Measurements from ENCODE around the gene AURKA.
A peak's percentile ranks its signal among the peaks of the same experiment; 100 is the strongest.

The AURKA gene

DNA sequence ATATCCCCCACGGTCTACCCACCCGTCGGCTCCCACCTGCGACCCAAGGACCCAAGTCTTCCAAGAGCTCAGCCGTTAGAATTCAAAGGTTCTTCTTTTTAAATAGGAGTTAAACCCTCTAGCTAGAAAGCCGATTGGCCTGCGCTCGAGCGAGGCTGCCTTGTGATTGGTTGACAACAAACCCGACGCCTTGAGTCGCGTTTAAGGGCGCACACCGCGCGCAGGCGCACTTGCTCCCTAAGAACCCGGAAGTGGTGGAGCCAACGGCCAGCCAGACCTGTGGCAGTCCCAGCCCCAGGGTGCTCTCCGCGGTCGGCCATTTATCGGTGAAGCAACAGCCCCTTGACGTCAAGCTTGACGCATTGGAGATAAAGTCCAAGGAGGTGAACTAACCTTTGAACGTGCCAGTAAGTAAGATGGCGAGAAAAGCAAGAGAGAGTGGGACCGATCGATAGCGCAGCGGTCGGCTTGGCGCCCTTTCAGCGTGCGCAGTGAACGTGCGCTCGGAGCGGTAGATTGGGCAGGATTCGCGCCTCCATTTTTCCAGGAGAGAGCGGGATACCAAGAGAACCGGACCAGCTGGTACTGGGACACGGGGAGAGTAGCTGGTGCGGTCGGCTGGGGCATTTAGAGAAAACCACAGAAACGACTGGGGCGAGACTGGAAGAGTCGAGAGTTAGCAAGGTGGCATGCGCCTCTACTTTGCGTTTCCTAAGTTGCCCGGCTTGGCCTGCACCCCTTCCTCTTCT, at the start of gene AURKA, which contains the start of gene CSTF1:
AURKA (minus strand) TSS at position 84 of the 749 bp plus-strand sequence. CDS start 4,018 bp downstream, outside the sequence.
CSTF1 (plus strand) TSS at position 514 of the 749 bp plus-strand sequence. CDS start 2,908 bp downstream, outside the sequence.
- peaks cover 55% of the 10 kb centered on the region for H3K4me1 ChIP-seq (ENCODE audit: insufficient read depth, low read length, poor library complexity, severe bottlenecking)
- peak within 1 kb of the TSS; percentile 99 for H3K9ac ChIP-seq (ENCODE audit: low read depth, low read length, poor library complexity, severe bottlenecking)
- H3K36me3 ChIP-seq (ENCODE audit: insufficient read depth, low read length), result peaks cover 35% of the 10 kb centered on the region; the same call in 1 of the 2 replicates

GRCh38 chr20:56440346-56441007, 48.5 kb upstream of the AURKA start:
- Histone ChIP-seq H3K9ac (ENCODE audit: low read depth, low read length, poor library complexity, severe bottlenecking) (no peak overlapping the region), H3K36me3 (ENCODE audit: insufficient read depth, low read length) (no peaks in the 10 kb centered on the region), H3K4me2 (ENCODE audit: low read depth, low read length, poor library complexity, severe bottlenecking) (peak overlapping the region; percentile 79), H3K4me1 (ENCODE audit: insufficient read depth, low read length, poor library complexity, severe bottlenecking) (peaks cover 32% of the 10 kb centered on the region), H3F3A (ENCODE audit: low read depth) (no peaks in the 10 kb centered on the region), H3K4me3 (ENCODE audit: low read length, poor library complexity, severe bottlenecking) (peak overlapping the region; percentile 50), H3K79me2 (ENCODE audit: insufficient read depth, low read length) (no peaks in the 10 kb centered on the region), H2AFZ (ENCODE audit: low read length) (no peak overlapping the region), H3K9me3 (ENCODE audit: insufficient read depth, low read depth, low read length) (no peaks in the 10 kb centered on the region), H4K20me1 (ENCODE audit: insufficient read depth, low read length, poor library complexity, severe bottlenecking) (no peaks in the 10 kb centered on the region), H3K9me2 (replicated peaks; ENCODE audit: low read depth, low read length) (no peaks in the 10 kb centered on the region), H3K27me3 (ENCODE audit: insufficient read depth, low read length, poor library complexity, severe bottlenecking) (no peaks in the 10 kb centered on the region)
- TF ChIP-seq EZH2phosphoT487 (IDR thresholded peaks at IDR 0.05; ENCODE audit: borderline replicate concordance) (peak; percentile 34; the same call in 1 of the 2 replicates), CTCF (conservative IDR thresholded peaks at IDR 0.05; ENCODE audit: low read length) (no peak)

More for the DNA sequence above, at the start of gene AURKA, which contains the start of gene CSTF1:
- Histone ChIP-seq H3F3A (ENCODE audit: low read depth) (no peaks in the 10 kb centered on the region), H4K20me1 (ENCODE audit: insufficient read depth, low read length, poor library complexity, severe bottlenecking) (peaks cover 46% of the 10 kb centered on the region), H3K4me3 (ENCODE audit: low read length, poor library complexity, severe bottlenecking) (peak within 1 kb of the TSS; percentile 98), H3K9me2 (replicated peaks; ENCODE audit: low read depth, low read length) (no peaks in the 10 kb centered on the region), H3K27me3 (ENCODE audit: insufficient read depth, low read length, poor library complexity, severe bottlenecking) (peaks cover 4% of the 10 kb centered on the region), H3K79me2 (ENCODE audit: insufficient read depth, low read length) (peaks cover 88% of the 10 kb centered on the region), H3K4me2 (ENCODE audit: low read depth, low read length, poor library complexity, severe bottlenecking) (peak within 1 kb of the TSS; percentile 96), H2AFZ (ENCODE audit: low read length) (peak within 1 kb of the TSS; percentile 96), H3K9me3 (ENCODE audit: insufficient read depth, low read depth, low read length) (no peaks in the 10 kb centered on the region)
- TF ChIP-seq CTCF (conservative IDR thresholded peaks at IDR 0.05; ENCODE audit: low read length) (no peak), EZH2phosphoT487 (IDR thresholded peaks at IDR 0.05; ENCODE audit: borderline replicate concordance) (no peak)

DNA sequence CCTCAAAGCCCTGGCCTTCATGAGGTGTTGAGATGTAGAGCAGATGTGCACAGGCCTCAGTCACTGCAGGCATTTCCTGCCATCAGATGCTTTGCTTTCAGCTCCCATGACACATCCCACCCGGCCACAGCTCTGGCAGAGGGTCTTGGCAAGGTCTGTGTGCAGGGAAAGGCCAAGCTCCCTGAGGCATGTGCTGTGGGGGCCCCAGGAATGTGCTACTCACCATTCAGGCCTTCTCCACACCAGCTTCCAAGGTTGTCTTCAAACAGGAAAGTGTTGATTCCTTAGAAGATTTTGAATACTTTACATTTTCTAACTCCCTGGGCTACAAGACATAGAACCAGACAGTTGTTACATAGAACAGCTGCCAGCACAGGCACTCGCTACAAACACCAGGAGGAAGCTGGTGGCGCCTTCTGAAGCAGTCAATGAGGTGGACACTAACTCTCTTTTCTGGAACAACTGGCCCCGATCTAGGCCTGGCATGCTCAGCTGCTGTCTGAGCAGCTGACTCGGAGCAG, 47.8 kb upstream of the AURKA start:
- Histone ChIP-seq H3K27me3 (ENCODE audit: insufficient read depth, low read length, poor library complexity, severe bottlenecking) (no peaks in the 10 kb centered on the region), H3K9me3 (ENCODE audit: insufficient read depth, low read depth, low read length) (no peaks in the 10 kb centered on the region), H3K4me3 (ENCODE audit: low read length, poor library complexity, severe bottlenecking) (peak overlapping the region; percentile 50), H3K36me3 (ENCODE audit: insufficient read depth, low read length) (no peaks in the 10 kb centered on the region), H4K20me1 (ENCODE audit: insufficient read depth, low read length, poor library complexity, severe bottlenecking) (no peaks in the 10 kb centered on the region), H3F3A (ENCODE audit: low read depth) (no peaks in the 10 kb centered on the region), H3K4me1 (ENCODE audit: insufficient read depth, low read length, poor library complexity, severe bottlenecking) (peaks cover 32% of the 10 kb centered on the region), H3K4me2 (ENCODE audit: low read depth, low read length, poor library complexity, severe bottlenecking) (peak overlapping the region; percentile 79), H3K9me2 (replicated peaks; ENCODE audit: low read depth, low read length) (no peaks in the 10 kb centered on the region), H2AFZ (ENCODE audit: low read length) (no peak overlapping the region), H3K9ac (ENCODE audit: low read depth, low read length, poor library complexity, severe bottlenecking) (no peak overlapping the region), H3K79me2 (ENCODE audit: insufficient read depth, low read length) (no peaks in the 10 kb centered on the region)
- TF ChIP-seq EZH2phosphoT487 (IDR thresholded peaks at IDR 0.05; ENCODE audit: borderline replicate concordance) (no peak), CTCF (conservative IDR thresholded peaks at IDR 0.05; ENCODE audit: low read length) (no peak)

All from Loucy (cell line).